GM18520 (cell line): Measurements from ENCODE around the gene PPT2.
"Not testable (repeated sequence)": the region's sequence is repeated elsewhere in the genome, so short reads cannot be mapped to it uniquely, and the experiment has no call there.

Source experiments
- ATAC-seq: cut with Tn5 transposase; IDR thresholded peaks from one replicate; pipeline ENCODE4 v1.9.1; 2021; ENCODE audit not compliant: unreplicated experiment

Gene PPT2

GRCh38 chr6:32203426-32204267 lies 49.7 kb downstream of the PPT2 start:
- no peak for ATAC-seq

DNA sequence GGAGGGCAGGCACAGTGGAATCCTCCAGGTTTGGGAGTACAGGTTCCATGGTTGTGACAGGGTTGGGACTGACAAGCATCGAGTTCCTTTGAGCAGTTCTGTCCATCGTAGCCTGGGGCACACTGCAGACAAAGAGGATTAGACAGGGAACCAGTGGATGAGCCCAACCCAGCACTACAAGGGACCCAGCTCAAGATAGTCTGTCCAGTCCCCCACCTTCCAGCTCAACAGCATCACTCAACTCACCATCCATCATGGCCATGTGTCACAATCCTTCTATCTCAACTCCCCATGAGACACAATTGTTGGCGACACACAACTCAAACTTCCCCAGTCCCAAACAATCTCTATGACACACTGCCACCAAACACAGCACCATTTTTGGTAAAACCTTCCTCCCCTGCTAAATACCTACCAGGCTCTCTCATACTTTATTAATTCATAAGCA lies 50.4 kb downstream of the PPT2 start:
- ATAC-seq = no peak

DNA sequence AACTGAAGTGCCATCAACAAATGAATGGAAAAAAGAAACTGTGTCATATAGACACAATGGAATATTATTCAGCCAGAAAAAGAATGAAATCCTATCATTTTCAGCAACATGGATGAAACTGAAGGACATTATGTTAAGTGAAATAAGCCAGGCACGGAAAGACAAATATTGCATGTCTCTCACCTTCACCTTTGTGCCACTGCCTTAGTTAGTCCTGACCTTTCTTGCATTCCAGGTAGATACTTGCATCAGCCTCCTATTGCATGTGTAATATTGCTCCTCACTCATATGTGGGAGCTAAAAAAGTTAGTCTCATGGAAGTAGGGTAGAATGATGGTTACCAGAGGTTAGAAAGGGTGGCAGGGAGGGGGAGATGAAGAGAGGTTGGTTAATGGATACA lies 55.1 kb downstream of the PPT2 start:
- no peak for ATAC-seq

GRCh38 chr6:32210191-32210601 lies 56.3 kb downstream of the PPT2 start:
- no peak for ATAC-seq

GRCh38 chr6:32211432-32211831 lies 57.5 kb downstream of the PPT2 start:
- ATAC-seq = not testable (repeated sequence)

GRCh38 chr6:32212076-32212760 lies 58.3 kb downstream of the PPT2 start:
- no peak for ATAC-seq
